Neural cell (in vitro differentiated cells): ENCODE measurements around the gene PPP1R9B. TPM values are rescaled to one million over a fixed set of nuclear protein-coding genes. Genes with fewer than 3 reads are reported as not detected.

Source experiments
- polyA plus RNA-seq: library from polyadenylated mRNA; depleted of rRNA; stranded (reverse); fragments of >200 nt; gene quantifications from 2 replicates; pipeline ENCODE4 v1.2.3, GENCODE V29; 2014

PPP1R9B gene
- polyA plus RNA-seq, 1 donor from 2014 or later: 29.2 TPM

Other genes with a start within 250 kb of the PPP1R9B start
- gene DLX4, start 181.5 kb downstream of the PPP1R9B start, polyA plus RNA-seq: not detected in 2 replicates
- gene DLX3, start 155.5 kb downstream of the PPP1R9B start, polyA plus RNA-seq: not detected in 2 replicates
- 33.0 and 37.2 TPM in 2 replicates for gene ITGA3, start 94.6 kb downstream of the PPP1R9B start, polyA plus RNA-seq
- 36.2 and 41.7 TPM in 2 replicates for gene PDK2, start 55.3 kb downstream of the PPP1R9B start, polyA plus RNA-seq
- 105 and 128 TPM in 2 replicates for gene SAMD14, start 20.5 kb downstream of the PPP1R9B start, polyA plus RNA-seq
- 0.43 TPM in 1 of 2 replicates, not detected in the other for gene SGCA, start 15.3 kb upstream of the PPP1R9B start, polyA plus RNA-seq
- gene COL1A1, start 51.0 kb upstream of the PPP1R9B start, polyA plus RNA-seq: 0.14 TPM in 1 of 2 replicates, not detected in the other
- gene TMEM92, start 123.8 kb upstream of the PPP1R9B start, polyA plus RNA-seq: not detected in 2 replicates
- 6.9 and 9.5 TPM in 2 replicates for gene XYLT2, start 195.4 kb upstream of the PPP1R9B start, polyA plus RNA-seq
- 118 and 138 TPM in 2 replicates for gene MRPL27, start 222.5 kb upstream of the PPP1R9B start, polyA plus RNA-seq
- gene EME1, start 222.6 kb upstream of the PPP1R9B start, polyA plus RNA-seq: 1.1 and 5.4 TPM in 2 replicates
- 67.2 and 71.4 TPM in 2 replicates for gene LRRC59, start 246.8 kb upstream of the PPP1R9B start, polyA plus RNA-seq